Mesendoderm (in vitro differentiated cells): Measurements from ENCODE around the gene HOMEZ.
"Not testable (repeated sequence)": the region's sequence is repeated elsewhere in the genome, so short reads cannot be mapped to it uniquely, and the experiment has no call there.

Experiments used
- DNase-seq: peaks from one replicate; pipeline ENCODE4 v3.0.0; 2013
- H2AK5ac ChIP-seq: 2 replicates; pipeline ENCODE4 v1.6.1; 2013; ENCODE audit warnings: low read length, inconsistent platforms
- H2BK120ac ChIP-seq: 2 replicates; pipeline ENCODE4 v1.6.1; 2013; ENCODE audit warnings: low read depth, mild to moderate bottlenecking, low read length, moderate library complexity, mixed read lengths
- H2BK15ac ChIP-seq: replicated peaks from 2 replicates; pipeline ENCODE4 v1.6.1; 2013; ENCODE audit warnings: low read depth, mild to moderate bottlenecking, moderate library complexity
- H2BK5ac ChIP-seq: 2 replicates; pipeline ENCODE4 v1.6.1; 2013; ENCODE audit warnings: low read length, inconsistent platforms
- H3K18ac ChIP-seq: 2 replicates; pipeline ENCODE4 v1.6.1; 2013; ENCODE audit warnings: mild to moderate bottlenecking, low read length, mixed read lengths
- H3K23ac ChIP-seq: one replicate; pipeline ENCODE4 v1.6.1; 2013; ENCODE audit warnings: low read length
- H3K27ac ChIP-seq: 2 replicates; pipeline ENCODE4 v1.5.1; 2013; ENCODE audit warnings: low read depth, mild to moderate bottlenecking, inconsistent platforms, low read length, moderate library complexity
- H3K27me3 ChIP-seq: 2 replicates; pipeline ENCODE4 v1.6.1; 2013; ENCODE audit warnings: low read length, control low read depth, mild to moderate bottlenecking, inconsistent platforms; ENCODE audit not compliant: insufficient read depth, poor library complexity
- H3K36me3 ChIP-seq: 2 replicates; pipeline ENCODE4 v1.6.1; 2013; ENCODE audit warnings: low read length, inconsistent platforms; ENCODE audit not compliant: control insufficient read depth, insufficient read depth
- H3K4ac ChIP-seq: one replicate; pipeline ENCODE4 v1.6.1; 2013; ENCODE audit warnings: low read depth, mild to moderate bottlenecking, low read length, moderate library complexity
- H3K4me1 ChIP-seq: 2 replicates; pipeline ENCODE4 v1.6.1; 2013; ENCODE audit warnings: low read depth, low read length, inconsistent platforms; ENCODE audit not compliant: control insufficient read depth
- H3K4me2 ChIP-seq: 2 replicates; pipeline ENCODE4 v1.6.1; 2013; ENCODE audit warnings: low read length
- H3K4me3 ChIP-seq: 2 replicates; pipeline ENCODE4 v1.5.1; 2013; ENCODE audit warnings: mild to moderate bottlenecking, low read length
- H3K56ac ChIP-seq: one replicate; pipeline ENCODE4 v1.6.1; 2013; ENCODE audit warnings: low read length
- H3K79me1 ChIP-seq: 2 replicates; pipeline ENCODE4 v1.6.1; 2013; ENCODE audit warnings: low read length, inconsistent platforms
- H3K79me2 ChIP-seq: 2 replicates; pipeline ENCODE4 v1.6.1; 2013; ENCODE audit warnings: mild to moderate bottlenecking, low read length; ENCODE audit not compliant: control insufficient read depth, insufficient read depth
- H3K9ac ChIP-seq: 2 replicates; pipeline ENCODE4 v1.6.1; 2013; ENCODE audit warnings: low read length, inconsistent platforms
- H4K5ac ChIP-seq: one replicate; pipeline ENCODE4 v1.6.1; 2013; ENCODE audit warnings: low read length
- H4K8ac ChIP-seq: one replicate; pipeline ENCODE4 v1.6.1; 2013; ENCODE audit warnings: low read depth, mild to moderate bottlenecking, control low read depth, low read length, moderate library complexity
- WGBS: extraction: QIAGEN DNeasy Blood & Tissue Kit; methylation state at CpG from one replicate; pipeline ENCODE4 v1.1.7; 2013; ENCODE audit warnings: low lambda C conversion rate, missing lambda C conversion rate; ENCODE audit not compliant: insufficient coverage; ENCODE audit errors: extremely low coverage; 5-methylcytosine and 5-hydroxymethylcytosine counted together

Gene HOMEZ

GRCh38 chr14:23248601-23249000 is 37.3 kb downstream of the HOMEZ start:
- Histone ChIP-seq H3K36me3 (no peaks in the 10 kb centered on the region), H3K4me3 (no peak overlapping the region), H3K4ac (no peak overlapping the region), H3K9ac (no peak overlapping the region), H2AK5ac (no peak overlapping the region), H4K8ac (no peak overlapping the region), H3K56ac (no peak overlapping the region), H4K5ac (no peak overlapping the region), H3K79me2 (no peaks in the 10 kb centered on the region), H3K79me1 (no peaks in the 10 kb centered on the region), H2BK5ac (no peak overlapping the region), H3K4me2 (no peak overlapping the region), H3K23ac (no peak overlapping the region), H3K27ac (no peak overlapping the region), H3K27me3 (no peaks in the 10 kb centered on the region), H2BK120ac (no peak overlapping the region), H2BK15ac (no peak overlapping the region), H3K4me1 (peaks cover 7% of the 10 kb centered on the region), H3K18ac (no peak overlapping the region)
- WGBS: no CpG with 5 or more reads among the region's 7 CpGs
- no peak for DNase-seq

GRCh38 chr14:23245282-23245681 is 40.6 kb downstream of the HOMEZ start:
- Histone ChIP-seq H3K23ac (no peak overlapping the region), H3K4me1 (no peaks in the 10 kb centered on the region), H3K18ac (no peak overlapping the region), H2AK5ac (no peak overlapping the region), H3K79me2 (no peaks in the 10 kb centered on the region), H3K36me3 (no peaks in the 10 kb centered on the region), H3K27ac (no peak overlapping the region), H3K79me1 (no peaks in the 10 kb centered on the region), H2BK120ac (no peak overlapping the region), H3K4me2 (no peak overlapping the region), H3K4me3 (no peak overlapping the region), H3K4ac (no peak overlapping the region), H3K27me3 (no peaks in the 10 kb centered on the region), H2BK5ac (no peak overlapping the region), H4K5ac (no peak overlapping the region), H2BK15ac (no peak overlapping the region), H3K9ac (no peak overlapping the region), H4K8ac (no peak overlapping the region), H3K56ac (no peak overlapping the region)
- DNase-seq: no peak

- WGBS: no CpG with 5 or more reads among the region's 2 CpGs
- Histone ChIP-seq H3K4ac (peak overlapping the region; percentile 16), H3K23ac (no peak overlapping the region), H3K18ac (no peak overlapping the region), H3K4me2 (no peak overlapping the region), H3K4me3 (no peak overlapping the region), H3K79me2 (no peaks in the 10 kb centered on the region), H3K9ac (no peak overlapping the region), H2AK5ac (no peak overlapping the region), H2BK120ac (no peak overlapping the region), H3K27me3 (no peaks in the 10 kb centered on the region), H2BK15ac (no peak overlapping the region), H4K5ac (no peak overlapping the region), H3K79me1 (no peaks in the 10 kb centered on the region), H3K36me3 (no peaks in the 10 kb centered on the region), H2BK5ac (no peak overlapping the region), H4K8ac (no peak overlapping the region), H3K4me1 (no peaks in the 10 kb centered on the region), H3K56ac (no peak overlapping the region), H3K27ac (no peak overlapping the region)
- no peak for DNase-seq
These were observed 42.9 kb downstream of the HOMEZ start for GRCh38 chr14:23243066-23243465.

GRCh38 chr14:23242076-23242475 is 43.9 kb downstream of the HOMEZ start:
- Histone ChIP-seq H4K5ac (no peak overlapping the region), H3K79me1 (no peaks in the 10 kb centered on the region), H3K36me3 (no peaks in the 10 kb centered on the region), H4K8ac (no peak overlapping the region), H3K23ac (no peak overlapping the region), H2BK5ac (no peak overlapping the region), H2AK5ac (no peak overlapping the region), H3K27me3 (no peaks in the 10 kb centered on the region), H3K79me2 (no peaks in the 10 kb centered on the region), H2BK120ac (no peak overlapping the region), H2BK15ac (no peak overlapping the region), H3K4me1 (no peaks in the 10 kb centered on the region), H3K56ac (no peak overlapping the region), H3K4ac (no peak overlapping the region), H3K9ac (no peak overlapping the region), H3K27ac (no peak overlapping the region), H3K4me2 (no peak overlapping the region), H3K4me3 (no peak overlapping the region), H3K18ac (no peak overlapping the region)
- DNase-seq: no peak
- no CpG with 5 or more reads among the region's 3 CpGs for WGBS

- H3K27me3 ChIP-seq: not testable (repeated sequence)
These were observed 44.7 kb downstream of the HOMEZ start for GRCh38 chr14:23241061-23241715.

GRCh38 chr14:23240661-23241060 is 45.3 kb downstream of the HOMEZ start:
- WGBS: no CpG with 5 or more reads among the region's 1 CpG
- H3K4me3 ChIP-seq: no peak overlapping the region
- H3K79me2 ChIP-seq: no peaks in the 10 kb centered on the region
- no peak overlapping the region for H2BK120ac ChIP-seq
- no peak overlapping the region for H2AK5ac ChIP-seq
- H3K56ac ChIP-seq: no peak overlapping the region
- no peak overlapping the region for H2BK5ac ChIP-seq
- no peak overlapping the region for H3K18ac ChIP-seq
- H3K4ac ChIP-seq: no peak overlapping the region
- no peaks in the 10 kb centered on the region for H3K27me3 ChIP-seq
- no peak overlapping the region for H2BK15ac ChIP-seq
- no peaks in the 10 kb centered on the region for H3K36me3 ChIP-seq
- no peak overlapping the region for H3K4me2 ChIP-seq
- H3K27ac ChIP-seq: no peak overlapping the region
- H3K9ac ChIP-seq: no peak overlapping the region
- H4K5ac ChIP-seq: no peak overlapping the region
- no peak for DNase-seq
- H3K79me1 ChIP-seq: no peaks in the 10 kb centered on the region
- H4K8ac ChIP-seq: no peak overlapping the region
- H3K23ac ChIP-seq: no peak overlapping the region
- H3K4me1 ChIP-seq: no peaks in the 10 kb centered on the region

More at GRCh38 chr14:23241061-23241715, 44.7 kb downstream of the HOMEZ start:
- not testable (repeated sequence) for H2BK120ac ChIP-seq, H3K4me1 ChIP-seq, H3K4ac ChIP-seq, H2BK5ac ChIP-seq, H3K36me3 ChIP-seq, DNase-seq, H3K79me1 ChIP-seq, H4K5ac ChIP-seq, H4K8ac ChIP-seq, H2AK5ac ChIP-seq, H3K27ac ChIP-seq, H3K4me3 ChIP-seq, H3K9ac ChIP-seq, H3K56ac ChIP-seq, H3K79me2 ChIP-seq, H3K4me2 ChIP-seq, H2BK15ac ChIP-seq, H3K18ac ChIP-seq, H3K23ac ChIP-seq
- no CpG with 5 or more reads among the region's 7 CpGs for WGBS
